GM18520 (cell line): Measurements from ENCODE around the gene SDK1.

Experiments used
- ATAC-seq: cut with Tn5 transposase; IDR thresholded peaks from one replicate; pipeline ENCODE4 v1.9.1; 2021; ENCODE audit not compliant: unreplicated experiment

Gene SDK1

DNA sequence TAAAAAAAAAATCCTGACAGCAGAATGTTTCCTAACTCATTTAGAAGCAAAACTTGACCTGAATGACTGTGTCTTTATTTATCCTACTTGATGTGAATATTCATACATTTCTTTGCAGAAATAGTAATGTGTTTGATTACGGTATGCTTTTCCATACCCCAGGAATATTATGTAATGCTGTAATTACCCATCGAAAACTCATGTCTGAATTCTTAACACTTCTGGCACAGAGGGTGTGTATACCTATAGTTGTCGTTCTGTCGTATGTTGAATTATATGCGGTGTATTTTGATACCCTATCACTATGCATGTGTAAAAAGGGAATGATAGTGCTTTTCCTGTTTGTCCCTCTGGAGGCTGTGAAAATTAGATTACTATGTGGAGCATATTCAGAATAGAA, 26.6 kb downstream of the SDK1 start:
- no peak for ATAC-seq

DNA sequence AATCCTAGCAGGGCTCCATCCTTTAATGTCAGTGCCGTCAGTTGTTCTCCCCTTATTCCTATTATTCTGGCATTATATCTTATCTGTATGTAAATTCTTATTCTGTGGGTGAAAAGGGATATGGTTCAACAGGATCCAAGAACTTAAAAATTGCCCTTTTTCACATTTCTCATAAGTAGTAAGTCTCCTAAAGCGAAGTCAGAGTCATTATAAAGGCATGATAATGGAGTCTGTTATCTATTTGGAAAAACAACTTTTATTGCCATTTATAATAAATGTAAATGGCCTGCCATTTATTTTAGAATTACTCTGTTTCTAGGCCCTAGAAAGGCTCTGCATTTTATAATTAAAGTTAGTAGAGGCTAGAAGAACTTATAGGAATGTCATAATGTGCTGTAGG, 31.3 kb downstream of the SDK1 start:
- no peak for ATAC-seq

DNA sequence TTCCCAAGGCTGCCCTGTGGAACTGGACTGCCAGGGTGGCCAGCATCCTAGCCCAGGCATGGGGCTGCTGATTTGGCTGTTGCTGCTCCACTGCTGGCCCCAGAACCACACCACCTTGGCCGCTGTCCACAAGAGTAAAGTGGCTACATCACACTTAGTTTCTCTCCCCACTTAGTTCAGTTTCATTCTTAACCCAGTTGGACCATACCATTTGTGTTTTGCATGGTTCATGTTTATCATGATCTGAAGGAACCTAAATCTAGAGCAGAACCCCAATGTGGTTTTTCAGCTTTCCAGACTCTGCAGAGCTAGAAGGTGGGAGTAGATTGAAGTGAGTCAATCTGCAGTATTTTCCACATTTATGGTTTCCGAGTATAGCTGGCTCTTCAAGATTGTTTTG, 32.8 kb downstream of the SDK1 start:
- no peak for ATAC-seq

DNA sequence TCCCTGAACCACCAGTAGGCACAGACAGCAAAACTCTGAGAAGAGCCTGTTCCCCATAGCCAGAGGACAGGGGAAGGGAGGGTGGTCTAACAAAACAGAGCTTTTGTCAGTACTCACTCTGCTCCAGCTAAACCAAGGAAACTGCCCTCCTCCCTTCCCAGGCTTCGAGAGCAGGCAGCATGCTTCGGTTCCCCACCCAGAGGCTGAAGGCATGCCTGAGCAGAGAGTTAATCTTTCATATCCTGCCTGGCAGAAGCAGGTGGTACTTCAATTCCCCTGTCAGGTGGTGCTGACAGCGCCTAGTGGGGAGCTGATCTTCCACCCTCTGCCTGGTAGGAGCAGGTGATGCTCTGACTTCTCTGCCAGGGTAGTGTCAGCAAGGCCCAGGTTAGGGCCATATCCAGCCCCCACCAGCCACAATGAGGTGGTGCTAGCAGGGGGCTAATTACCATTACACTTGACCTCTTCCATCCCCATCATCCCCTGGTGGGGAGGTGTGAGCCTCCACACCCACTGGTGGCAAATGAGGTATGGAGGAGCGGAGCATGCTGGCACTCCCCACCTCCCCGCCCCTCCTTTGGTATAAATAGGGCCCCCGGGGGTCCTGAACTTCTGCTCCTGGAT, 35.1 kb downstream of the SDK1 start:
- ATAC-seq: no peak

DNA sequence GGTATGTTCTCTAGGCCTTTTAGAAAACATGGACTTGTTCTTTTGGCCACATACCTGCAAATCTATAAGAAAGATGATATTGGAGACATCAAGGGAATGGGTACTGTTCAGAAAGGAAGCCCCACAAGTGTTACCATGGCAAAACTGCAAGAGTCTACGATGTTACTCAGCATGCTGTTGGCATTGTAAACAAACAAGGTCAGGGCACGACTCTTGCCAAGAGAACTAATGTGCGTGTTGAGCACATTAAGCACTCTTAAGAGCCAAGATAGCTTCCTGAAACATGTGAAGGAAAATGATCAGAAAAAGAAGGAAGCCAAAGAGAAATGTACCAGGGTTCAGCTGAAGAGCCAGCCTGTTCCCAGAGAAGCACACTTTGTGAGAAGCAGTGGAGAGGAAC, 37.1 kb downstream of the SDK1 start:
- no peak for ATAC-seq

DNA sequence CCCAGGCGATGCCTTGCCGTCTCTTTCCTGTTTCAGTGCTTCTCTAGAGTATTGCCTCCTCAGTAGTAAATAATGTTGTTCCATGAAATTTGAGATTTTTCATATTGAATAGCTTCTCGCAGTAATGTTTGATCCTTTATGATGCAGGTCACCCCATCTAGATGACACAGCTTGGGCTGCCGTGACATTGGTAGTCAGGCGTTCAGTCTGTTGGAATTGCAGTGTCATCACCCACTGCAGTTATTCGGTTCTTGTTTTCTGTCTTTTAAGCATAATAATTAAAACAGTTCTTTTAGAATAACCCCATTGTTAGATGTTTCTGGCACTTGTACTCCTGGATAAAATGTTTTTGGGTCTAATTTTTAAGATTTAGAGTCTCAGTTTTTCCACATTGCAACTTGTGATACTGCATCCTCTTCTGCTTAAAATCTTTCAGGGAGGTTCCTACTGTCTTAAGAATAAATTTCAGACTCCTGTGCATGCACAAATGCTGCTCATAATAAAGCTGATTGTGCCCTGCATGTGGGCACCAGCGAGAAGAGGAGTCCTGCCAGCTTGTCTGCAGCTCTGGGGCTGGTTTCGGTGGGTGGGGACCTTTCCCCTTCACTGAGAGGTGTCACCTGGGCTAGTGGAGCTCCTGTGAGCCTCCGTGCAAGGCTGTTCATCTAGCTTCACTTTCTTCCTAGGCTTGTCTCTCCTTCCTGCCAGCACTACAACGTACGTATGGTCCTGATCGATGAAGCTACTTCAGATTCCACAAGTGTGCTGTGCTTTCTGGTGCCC, 44.8 kb downstream of the SDK1 start:
- no peak for ATAC-seq

DNA sequence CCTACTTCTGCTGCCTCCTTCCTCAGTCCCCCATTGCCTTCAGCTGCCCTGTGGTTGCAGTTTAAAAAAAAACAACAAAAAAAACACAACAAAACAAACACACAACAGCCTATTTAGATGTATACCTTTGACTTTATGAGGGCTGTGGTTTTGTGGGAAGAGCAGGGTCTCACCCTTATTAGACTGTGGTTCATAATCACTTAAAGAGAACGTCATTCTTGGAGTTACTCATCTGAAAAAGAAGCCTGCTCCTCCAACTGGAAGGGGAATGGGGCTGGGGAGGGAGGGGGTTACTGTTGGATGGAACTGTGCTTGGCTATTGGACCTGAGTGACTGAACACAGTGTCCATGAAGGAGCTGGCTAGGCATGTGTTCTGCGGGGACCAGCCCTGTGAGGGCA, 48.1 kb downstream of the SDK1 start:
- ATAC-seq: no peak

DNA sequence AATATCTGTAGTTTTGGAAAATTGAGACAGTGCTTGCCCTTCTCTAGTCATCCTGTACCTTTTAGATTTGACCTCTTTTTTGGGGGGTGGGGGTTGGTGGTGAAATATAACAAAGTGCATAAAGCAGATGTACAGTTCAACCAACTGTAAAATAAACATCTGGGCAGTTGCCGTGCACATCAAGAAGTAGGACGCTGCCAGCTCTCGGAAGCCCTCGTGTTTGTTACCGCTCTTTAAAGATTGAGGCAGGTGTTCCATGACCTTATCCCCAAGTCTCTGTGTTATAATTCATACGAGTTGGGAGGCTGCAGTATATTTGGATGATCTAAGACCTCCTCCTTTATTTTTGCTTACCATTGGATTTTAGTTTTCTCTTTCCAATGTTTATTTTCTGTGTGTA, 55.1 kb downstream of the SDK1 start:
- ATAC-seq: no peak

DNA sequence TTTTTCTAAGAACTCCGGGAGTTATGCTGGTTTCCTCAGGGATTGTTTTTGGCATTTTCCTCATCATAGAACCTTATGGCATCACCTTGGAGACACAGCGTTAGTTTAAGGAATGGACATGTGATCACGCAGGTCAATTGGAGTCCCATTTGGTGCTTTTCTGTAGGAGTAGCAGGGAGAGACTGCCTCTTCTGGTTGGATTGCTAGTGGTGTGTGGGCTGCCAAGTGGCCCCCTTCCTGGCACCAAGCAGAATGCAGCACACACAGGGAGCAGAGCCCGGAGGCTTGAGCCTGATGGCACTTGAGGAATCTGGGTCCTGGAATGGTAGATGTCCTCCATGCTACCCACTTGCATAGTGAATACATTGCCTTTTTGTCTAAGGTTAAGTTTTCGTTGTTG, 57.9 kb downstream of the SDK1 start:
- ATAC-seq: no peak

DNA sequence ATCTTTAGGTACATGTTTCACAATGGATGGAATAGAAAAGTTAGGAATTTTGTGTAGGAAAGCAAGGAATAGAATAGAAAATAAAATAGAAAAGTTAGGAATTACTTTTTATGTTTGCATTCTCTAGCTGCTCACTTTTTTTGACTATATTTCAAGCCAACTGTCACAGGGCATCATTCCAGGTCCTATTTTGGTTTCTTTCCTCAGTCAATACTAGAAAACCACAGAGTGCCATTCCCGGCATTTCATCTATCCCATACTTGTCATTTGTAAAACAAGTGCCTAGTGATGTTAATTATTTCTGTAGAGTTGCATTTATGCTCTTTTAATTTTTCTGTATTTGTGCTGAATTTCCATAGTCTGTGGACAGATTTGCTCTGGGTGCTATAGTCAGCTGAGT, 66.2 kb downstream of the SDK1 start:
- ATAC-seq: no peak

DNA sequence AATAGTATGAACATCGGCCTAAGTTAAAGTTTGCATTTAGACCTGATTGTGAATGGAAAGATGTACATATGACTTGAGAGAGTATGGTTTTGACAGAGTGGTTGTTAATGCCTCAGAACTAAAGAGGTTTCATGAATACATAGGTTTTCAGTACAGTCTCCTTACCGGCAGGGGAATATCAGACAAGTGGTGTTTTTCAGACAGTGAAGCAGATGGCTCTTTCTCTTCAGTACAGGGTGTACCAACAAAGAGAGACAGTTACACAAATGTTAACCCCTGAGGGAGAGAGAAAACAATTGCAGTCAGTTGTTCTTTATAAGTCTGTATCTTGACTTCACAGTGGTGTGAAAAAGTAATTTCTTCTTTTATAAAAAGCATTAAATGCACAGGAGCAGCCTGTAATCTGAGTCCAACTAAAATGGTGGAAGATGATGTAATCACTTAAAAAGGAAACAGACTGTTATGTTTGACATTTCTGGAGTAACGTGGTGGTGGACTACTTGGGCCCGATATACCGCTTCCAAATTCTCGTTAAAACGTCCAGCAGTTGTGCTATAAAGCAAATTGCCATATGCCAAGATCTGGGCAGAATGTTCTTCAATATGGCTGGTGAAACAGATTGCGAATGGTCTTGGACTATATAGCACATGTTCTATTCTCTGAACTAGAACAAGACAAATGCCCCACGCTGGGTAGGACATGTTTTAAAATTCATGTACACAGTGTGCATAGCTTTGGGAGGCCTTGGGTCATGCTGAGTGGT, 69.2 kb downstream of the SDK1 start:
- no peak for ATAC-seq

DNA sequence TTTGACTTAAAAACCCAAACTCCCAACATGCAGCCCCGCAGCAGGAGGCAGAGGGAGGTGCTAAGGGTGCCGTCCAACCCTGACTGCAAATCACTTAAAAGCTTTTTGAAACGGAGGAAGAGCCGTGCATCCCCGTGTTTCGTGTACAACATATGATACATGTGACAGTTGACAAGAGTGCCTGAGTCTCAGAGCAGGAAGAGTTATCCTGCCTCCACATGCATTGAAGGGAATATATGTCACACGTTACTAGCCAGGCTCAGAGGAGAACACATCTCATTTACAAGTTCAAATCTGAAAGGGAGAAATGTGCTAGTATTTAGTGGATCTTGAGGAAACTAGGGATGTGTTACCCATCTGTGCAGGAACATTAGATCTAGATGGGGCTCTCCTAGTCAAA, 69.9 kb downstream of the SDK1 start:
- ATAC-seq: no peak

DNA sequence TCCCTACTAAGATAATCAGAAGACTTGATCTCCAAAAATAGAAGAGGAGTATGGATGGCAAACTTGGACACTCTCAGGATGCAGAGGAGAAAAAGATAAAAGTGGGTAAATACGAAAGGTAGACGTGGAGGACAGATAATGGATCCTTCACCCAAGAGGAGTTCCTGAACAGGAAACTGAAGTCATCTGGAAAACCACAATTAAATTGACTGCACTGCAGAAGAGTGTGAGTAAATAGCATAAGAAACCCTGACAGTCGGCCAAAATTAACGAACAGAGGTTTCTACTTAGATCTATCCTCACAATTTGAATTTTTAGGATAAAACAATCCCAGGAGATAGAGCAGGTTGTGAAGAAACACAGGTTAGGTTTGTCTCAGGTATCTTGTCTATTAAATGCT, 70.5 kb downstream of the SDK1 start:
- no peak for ATAC-seq

DNA sequence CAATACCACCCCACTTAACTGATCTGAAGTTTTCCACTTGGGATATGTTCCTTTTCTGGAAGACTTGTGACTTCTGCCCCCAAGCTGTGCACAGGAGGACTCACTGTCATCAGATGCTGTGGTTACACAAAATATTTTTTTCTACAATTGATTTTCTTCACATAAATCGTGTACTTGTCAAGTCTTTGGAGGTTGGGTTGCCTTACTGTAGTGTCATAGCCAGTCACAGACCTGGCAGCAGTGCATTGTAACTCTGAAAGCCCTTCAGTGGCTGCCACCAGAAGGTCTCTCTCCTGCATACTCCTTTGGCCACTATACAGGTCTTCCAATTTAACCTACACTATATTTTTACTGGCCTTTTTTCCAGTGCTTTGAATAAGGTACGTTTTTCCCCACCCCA, 73.2 kb downstream of the SDK1 start:
- no peak for ATAC-seq

DNA sequence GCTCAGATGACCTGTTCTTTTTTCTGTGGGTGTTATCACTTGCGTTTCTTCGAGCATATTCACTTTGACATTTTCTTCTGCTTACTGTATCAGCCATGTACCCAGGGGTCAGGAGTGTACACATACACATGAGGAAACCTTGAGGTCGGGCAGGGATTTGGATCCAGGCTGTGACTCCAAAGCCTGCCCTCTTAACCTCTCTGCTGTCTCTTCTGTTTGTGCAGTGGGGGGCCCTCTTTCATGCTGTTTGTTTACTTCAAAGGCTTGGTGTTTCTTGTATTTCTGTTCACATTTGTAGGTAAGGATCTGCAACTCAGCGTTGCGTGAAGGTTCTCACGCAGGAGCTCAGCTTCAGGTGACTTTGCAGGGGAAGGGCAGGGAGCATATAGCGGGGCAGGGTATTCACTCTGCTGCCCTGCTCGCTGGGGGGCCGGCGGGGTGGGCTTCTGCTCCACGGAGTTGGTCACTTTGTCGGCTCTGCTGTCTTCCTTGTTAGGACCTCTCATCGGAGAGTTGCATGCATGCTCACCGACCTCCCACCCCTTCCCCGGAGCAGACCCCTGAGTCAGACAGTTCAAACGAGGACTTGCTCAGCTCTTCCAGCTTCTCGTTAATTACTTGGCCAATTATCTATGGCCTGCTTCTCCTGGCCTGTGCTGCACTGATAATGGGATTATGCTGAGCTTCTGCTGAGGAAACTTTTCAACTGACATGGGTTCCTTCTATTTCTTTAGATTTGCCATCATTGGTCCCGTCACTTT, 77.5 kb downstream of the SDK1 start:
- no peak for ATAC-seq

DNA sequence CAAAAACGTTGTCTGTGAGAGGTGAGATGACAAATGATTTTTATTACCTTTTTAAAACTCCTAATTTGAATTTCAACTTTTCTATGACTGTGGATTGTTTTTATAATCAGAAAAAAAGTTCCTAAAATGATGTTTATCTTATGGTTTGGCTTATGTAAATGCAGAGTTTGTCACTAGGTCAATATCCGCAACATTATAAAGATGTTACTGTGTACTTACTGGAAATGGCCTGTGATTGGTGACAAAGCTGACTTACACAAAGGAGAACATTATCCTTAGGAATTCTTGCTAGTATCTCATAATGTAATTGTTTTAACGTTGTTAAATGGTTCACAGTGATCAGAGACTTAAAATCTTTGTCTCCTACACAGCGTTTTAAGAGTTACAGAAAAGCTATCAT, 79.0 kb downstream of the SDK1 start:
- no peak for ATAC-seq

DNA sequence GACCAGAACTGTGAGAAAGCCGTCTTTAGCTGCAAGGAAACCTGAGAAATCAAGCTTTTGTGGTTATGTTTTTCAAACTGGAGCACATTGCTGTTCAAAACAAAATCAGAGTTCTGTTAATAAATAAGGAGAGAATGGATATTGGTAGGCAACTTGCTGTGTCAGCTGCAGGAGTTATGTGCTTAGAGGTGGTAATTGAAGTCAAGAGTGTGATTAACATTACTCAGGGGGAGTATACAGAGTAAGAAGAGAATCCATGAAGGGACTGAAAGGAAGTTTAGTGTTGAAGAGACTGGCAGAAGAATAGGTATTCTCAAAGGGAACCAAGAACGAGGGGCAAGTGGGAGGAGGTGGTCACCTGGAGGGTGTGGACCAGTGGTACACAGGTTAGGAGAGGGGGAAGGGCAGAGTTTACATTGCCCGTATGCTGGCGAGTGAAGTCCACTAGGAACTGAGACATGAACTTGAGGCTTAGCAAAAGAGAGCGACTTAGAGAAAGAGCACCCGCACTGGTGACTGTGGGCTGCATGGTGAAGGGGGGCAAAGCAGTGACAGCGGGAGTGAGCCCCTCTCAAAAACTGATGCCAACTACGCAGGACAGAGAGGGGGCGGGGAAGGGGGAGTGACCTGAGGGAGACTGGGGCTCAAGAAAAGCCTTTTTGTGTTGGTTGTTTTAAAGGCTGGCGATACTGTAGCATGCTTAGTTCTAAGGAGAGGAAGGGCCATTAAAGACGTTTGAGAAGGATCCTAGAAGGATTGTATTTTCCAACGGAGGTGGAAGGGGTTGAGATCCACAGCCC, 80.0 kb downstream of the SDK1 start:
- ATAC-seq: no peak

DNA sequence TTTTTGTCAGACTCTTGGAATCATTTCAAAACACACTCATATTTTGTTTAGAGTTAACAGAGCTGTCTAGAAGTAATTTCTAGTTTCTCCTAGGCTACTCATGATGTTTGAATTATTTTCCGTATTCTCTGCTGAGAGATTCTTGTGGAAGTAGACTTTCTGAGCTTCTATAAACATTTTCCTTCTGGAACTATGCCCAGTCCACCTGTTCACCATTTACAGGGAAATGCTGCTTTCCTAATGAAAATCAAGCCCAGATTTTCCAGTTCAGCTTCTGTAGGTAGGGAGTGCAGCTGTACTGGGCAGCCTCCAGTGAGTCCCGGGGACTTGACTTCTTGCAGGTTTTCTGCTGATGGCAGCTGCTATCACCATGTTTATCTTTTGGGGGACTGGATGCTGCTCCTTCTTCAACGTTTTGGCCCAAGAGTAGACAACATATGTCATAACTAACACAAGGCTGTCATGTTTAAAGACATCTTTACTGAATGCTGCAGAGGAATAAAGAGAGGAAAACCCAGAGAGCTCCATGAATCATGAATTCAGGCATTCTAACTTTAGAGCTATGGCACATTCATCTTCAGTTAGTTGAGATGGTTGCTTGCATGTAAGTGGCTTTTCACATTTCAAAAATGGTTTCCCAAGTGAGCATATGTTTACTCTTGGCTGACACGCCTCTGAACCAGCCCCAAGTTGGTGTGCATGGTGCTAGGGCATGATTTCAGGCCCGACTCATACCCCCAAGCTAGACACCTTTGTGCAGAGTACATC, 85.6 kb downstream of the SDK1 start:
- no peak for ATAC-seq

DNA sequence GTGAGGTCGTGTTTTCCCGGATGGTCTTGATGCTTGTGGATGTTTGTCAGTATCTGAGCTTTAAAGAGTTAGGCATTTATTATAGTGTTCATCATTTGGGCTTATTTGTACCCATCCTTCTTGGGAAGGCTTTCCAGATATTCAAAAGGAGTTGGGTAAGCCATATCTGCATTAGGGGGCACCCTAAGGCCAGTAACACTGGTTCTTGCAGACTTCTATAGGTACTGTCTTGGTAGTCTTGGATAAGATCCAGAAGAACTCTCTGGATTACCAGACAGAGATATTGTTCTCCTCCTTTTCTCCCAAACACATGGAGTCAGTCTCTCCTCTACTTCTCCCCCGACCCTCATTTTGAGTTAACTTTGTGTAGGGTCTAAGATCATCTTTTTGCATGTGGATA, 92.8 kb downstream of the SDK1 start:
- no peak for ATAC-seq

DNA sequence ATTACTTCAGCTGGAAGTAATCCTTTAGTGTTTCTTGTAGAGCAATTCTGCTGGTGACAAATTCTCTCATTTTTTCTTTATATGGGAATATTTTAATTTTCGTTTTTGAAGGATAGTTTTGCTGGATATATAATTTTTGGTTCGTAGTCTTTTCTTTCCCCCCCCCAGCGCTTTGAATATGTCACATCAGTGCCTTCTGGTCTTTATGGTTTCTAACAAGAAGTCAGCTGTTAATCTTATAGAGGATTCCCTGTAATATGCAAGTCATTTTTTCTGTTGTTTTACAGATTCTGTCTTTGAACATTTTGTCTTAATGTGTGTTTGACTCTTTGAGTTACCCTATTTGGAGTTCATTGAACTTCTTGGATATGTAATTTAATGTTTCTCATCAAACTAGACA, 96.3 kb downstream of the SDK1 start:
- no peak for ATAC-seq
